Stimulated activated CD8-positive, alpha-beta memory T cell treated with anti-CD3 and anti-CD28 coated beads, Interleukin-15, amount 100 ng/mL, for 1 hour (primary cell): ENCODE data around the gene FPR2.
"Not testable (repeated sequence)": the region's sequence is repeated elsewhere in the genome, so short reads cannot be mapped to it uniquely, and the experiment has no call there.

Experiments used
- DNase-seq: peaks from one replicate; pipeline ENCODE4 v3.0.0-alpha.2; 2020; ENCODE audit warnings: low read depth

Gene FPR2

GRCh38 chr19:51740356-51740755 is 20.6 kb upstream of the FPR2 start:
- DNase-seq, result no peak

GRCh38 chr19:51742789-51743188 is 18.2 kb upstream of the FPR2 start:
- DNase-seq, result no peak

GRCh38 chr19:51743405-51743804 is 17.6 kb upstream of the FPR2 start:
- DNase-seq, result no peak

- DNase-seq, result no peak
Observed at GRCh38 chr19:51746731-51747130, 14.2 kb upstream of the FPR2 start.

GRCh38 chr19:51749979-51750378 is 11.0 kb upstream of the FPR2 start:
- DNase-seq, result no peak

GRCh38 chr19:51750400-51751094 is 10.4 kb upstream of the FPR2 start:
- no peak for DNase-seq

GRCh38 chr19:51751655-51752054 is 9.3 kb upstream of the FPR2 start, which contains the start of gene FPR1:
Gene FPR1 (minus strand): TSS chr19:51751878. CDS start chr19:51746994, 4,884 bp downstream.
- DNase-seq, result no peak

GRCh38 chr19:51754109-51754508 is 6.9 kb upstream of the FPR2 start:
- DNase-seq, result no peak

- DNase-seq, result no peak
Observed at GRCh38 chr19:51754770-51755169, 6.2 kb upstream of the FPR2 start.

GRCh38 chr19:51755571-51755970 is 5.4 kb upstream of the FPR2 start:
- DNase-seq, result no peak

GRCh38 chr19:51761696-51762095 is 716 bp downstream of the FPR2 start:
- no peak for DNase-seq

- DNase-seq, result no peak
Observed at GRCh38 chr19:51765086-51765485, 4.1 kb downstream of the FPR2 start.

- DNase-seq, result no peak
Observed at GRCh38 chr19:51766461-51766860, 5.5 kb downstream of the FPR2 start.

GRCh38 chr19:51771376-51772130 is 10.6 kb downstream of the FPR2 start:
- no peak for DNase-seq

GRCh38 chr19:51772977-51773376 is 12.0 kb downstream of the FPR2 start:
- no peak for DNase-seq

- not testable (repeated sequence) for DNase-seq
Observed at GRCh38 chr19:51776561-51776960, 15.6 kb downstream of the FPR2 start.

- DNase-seq, result peak; percentile 2
Observed at GRCh38 chr19:51777570-51778462, 16.8 kb downstream of the FPR2 start.

- no peak for DNase-seq
Observed at GRCh38 chr19:51779181-51779580, 18.2 kb downstream of the FPR2 start.

- no peak for DNase-seq
Observed at GRCh38 chr19:51779703-51780102, 18.7 kb downstream of the FPR2 start.

GRCh38 chr19:51780270-51780669 is 19.3 kb downstream of the FPR2 start:
- no peak for DNase-seq

GRCh38 chr19:51781999-51782398 is 21.0 kb downstream of the FPR2 start:
- DNase-seq, result no peak

GRCh38 chr19:51783372-51783771 is 22.4 kb downstream of the FPR2 start:
- no peak for DNase-seq
